Breast epithelium (tissue), 3 donors: ENCODE results near the gene RGMA.

Source experiments
- POLR2A ChIP-seq: fragments of 450-650 bp; IDR thresholded peaks from one replicate; pipeline ENCODE4 v1.6.1; 2016; ENCODE audit warnings: antibody characterized with exemption, mild to moderate bottlenecking, moderate library complexity
- TF ChIP-seq, protein P1 (sequence below), 3 donors: fragments of 450-650 bp; IDR thresholded peaks; one replicate each; pipeline ENCODE4 v1.5.1; 2016 to 2017; ENCODE audit warnings: antibody characterized with exemption in 3 of 3, mild to moderate bottlenecking in 3 of 3, moderate library complexity in 3 of 3

DNA sequence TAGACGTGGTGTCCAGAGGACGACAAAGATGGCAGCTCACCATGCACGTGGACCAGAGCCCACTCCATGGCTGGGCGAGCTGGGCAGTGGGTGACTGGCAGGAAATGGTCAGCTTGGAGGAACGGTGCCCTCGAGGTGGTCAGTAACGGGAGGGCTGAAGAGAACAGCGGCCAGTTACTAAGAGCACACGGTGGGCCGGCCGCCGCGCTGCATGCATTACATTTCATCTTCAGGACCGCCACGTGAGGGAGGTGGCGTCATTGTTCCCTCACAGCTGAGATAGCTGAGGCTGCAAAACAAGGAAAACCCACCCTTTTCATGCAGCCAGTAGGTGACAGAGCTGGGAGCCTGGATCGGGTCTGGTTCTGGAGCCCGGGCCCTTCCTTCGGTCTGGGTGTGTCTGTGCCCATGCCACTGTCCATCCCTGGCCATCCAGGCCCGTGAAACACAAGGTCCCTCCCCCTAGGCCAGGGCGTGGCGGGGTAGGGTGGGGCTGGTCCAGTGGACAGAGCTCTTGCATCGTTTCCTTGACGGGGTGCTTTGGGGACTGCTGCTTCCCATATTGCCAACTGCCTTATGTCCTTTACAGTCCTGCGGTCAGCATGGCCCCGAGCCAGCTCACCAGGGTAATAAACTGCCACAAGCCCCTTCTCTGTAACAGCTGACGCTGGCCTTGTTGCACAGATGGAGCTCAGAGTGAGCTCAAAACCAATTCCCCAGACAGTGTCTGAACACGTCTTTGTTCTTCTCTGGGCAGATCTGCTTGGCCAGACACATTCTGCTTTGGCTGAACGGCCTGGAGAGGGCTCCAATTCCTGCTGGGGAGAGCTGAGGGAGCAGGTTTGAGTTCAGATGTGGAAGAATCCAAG is 51.8 kb downstream of the RGMA start:
- TF ChIP-seq POLR2A, result no peak
- TF ChIP-seq, protein P1, sequence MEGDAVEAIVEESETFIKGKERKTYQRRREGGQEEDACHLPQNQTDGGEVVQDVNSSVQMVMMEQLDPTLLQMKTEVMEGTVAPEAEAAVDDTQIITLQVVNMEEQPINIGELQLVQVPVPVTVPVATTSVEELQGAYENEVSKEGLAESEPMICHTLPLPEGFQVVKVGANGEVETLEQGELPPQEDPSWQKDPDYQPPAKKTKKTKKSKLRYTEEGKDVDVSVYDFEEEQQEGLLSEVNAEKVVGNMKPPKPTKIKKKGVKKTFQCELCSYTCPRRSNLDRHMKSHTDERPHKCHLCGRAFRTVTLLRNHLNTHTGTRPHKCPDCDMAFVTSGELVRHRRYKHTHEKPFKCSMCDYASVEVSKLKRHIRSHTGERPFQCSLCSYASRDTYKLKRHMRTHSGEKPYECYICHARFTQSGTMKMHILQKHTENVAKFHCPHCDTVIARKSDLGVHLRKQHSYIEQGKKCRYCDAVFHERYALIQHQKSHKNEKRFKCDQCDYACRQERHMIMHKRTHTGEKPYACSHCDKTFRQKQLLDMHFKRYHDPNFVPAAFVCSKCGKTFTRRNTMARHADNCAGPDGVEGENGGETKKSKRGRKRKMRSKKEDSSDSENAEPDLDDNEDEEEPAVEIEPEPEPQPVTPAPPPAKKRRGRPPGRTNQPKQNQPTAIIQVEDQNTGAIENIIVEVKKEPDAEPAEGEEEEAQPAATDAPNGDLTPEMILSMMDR (IDR thresholded peaks at IDR 0.05), result no peak
